SK-N-DZ (cell line): ENCODE measurements around the gene CHMP2A. TPM values are rescaled to one million over a fixed set of nuclear protein-coding genes. Genes with fewer than 3 reads are reported as not detected.
"Not testable (repeated sequence)": the region's sequence is repeated elsewhere in the genome, so short reads cannot be mapped to it uniquely, and the experiment has no call there.

Source experiments
- DNase-seq: peaks from one replicate; pipeline ENCODE4 v3.0.0-alpha.2; 2015; ENCODE audit warnings: low spot score
- polyA plus RNA-seq, 2 experiments: library from polyadenylated mRNA; depleted of rRNA; stranded (reverse); fragments of >200 nt; gene quantifications; 2 replicates each; pipeline ENCODE4 v1.2.3, GENCODE V29; 2014

Gene CHMP2A
- 85.0 and 86.3 TPM in 2 replicates for polyA plus RNA-seq (2014; cell fraction: cytosol; rRNA removed)
- polyA plus RNA-seq (2014; cell fraction: nucleus; rRNA removed): 46.1 and 47.8 TPM in 2 replicates

- peak; percentile 92 for DNase-seq
These were observed at the start of gene CHMP2A for GRCh38 chr19:58554494-58555368. Gene CHMP2A, minus strand, starts transcription at chr19:58555105. Its CDS starts 893 bp downstream, at chr19:58554212.

- DNase-seq: no peak
These were observed 31.3 kb upstream of the CHMP2A start for GRCh38 chr19:58586133-58586765.

- no peak for DNase-seq
These were observed 30.7 kb upstream of the CHMP2A start for GRCh38 chr19:58585442-58586132.

GRCh38 chr19:58584498-58585441, 29.9 kb upstream of the CHMP2A start:
- no peak for DNase-seq

- no peak for DNase-seq
These were observed 28.1 kb upstream of the CHMP2A start for GRCh38 chr19:58582985-58583384.

GRCh38 chr19:58581227-58582141, 26.6 kb upstream of the CHMP2A start:
- DNase-seq: no peak

- no peak for DNase-seq
These were observed 24.7 kb upstream of the CHMP2A start for GRCh38 chr19:58579473-58580142.

- no peak for DNase-seq
These were observed 23.4 kb upstream of the CHMP2A start for GRCh38 chr19:58578012-58578925.

GRCh38 chr19:58577581-58577980, 22.7 kb upstream of the CHMP2A start:
- not testable (repeated sequence) for DNase-seq

GRCh38 chr19:58575183-58576041, 20.5 kb upstream of the CHMP2A start:
- peak; percentile 84 for DNase-seq

GRCh38 chr19:58573658-58574164, 18.8 kb upstream of the CHMP2A start:
- no peak for DNase-seq

GRCh38 chr19:58572818-58573657, 18.1 kb upstream of the CHMP2A start, which contains the start of gene MZF1:
Gene MZF1, minus strand, starts transcription at chr19:58573335. Its CDS starts 1,946 bp downstream, at chr19:58571389.
- DNase-seq: peak; percentile 98

GRCh38 chr19:58572026-58572817, 17.3 kb upstream of the CHMP2A start:
- DNase-seq: no peak

- DNase-seq: no peak
These were observed 16.7 kb upstream of the CHMP2A start for GRCh38 chr19:58571575-58571947.
